HG03139 (cell line): Measurements from ENCODE around the gene PEX5L.

ENCODE experiments used
- ATAC-seq: cut with Tn5 transposase; IDR thresholded peaks from one replicate; pipeline ENCODE4 v1.9.1; 2021; ENCODE audit not compliant: unreplicated experiment

Gene PEX5L

DNA sequence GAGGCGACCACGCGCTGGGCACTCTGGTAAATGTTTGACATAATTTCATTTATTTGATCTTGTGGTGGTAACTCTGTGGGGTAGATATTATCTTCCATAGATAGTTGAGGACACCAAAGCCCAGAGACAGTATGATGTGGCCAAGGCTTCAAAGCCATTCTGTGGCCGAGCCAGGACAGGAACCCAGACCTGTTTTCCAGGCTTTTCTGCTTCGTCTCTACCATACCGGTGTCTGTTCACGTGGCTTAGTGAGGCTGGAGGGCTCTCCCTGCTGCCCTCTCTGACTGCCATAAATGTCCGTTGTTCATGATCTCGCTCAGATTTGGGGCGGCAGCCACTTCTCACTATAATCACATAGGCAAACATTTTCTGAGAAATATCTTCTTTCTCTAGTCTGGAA lies 134.7 kb downstream of the PEX5L start:
- no peak for ATAC-seq

DNA sequence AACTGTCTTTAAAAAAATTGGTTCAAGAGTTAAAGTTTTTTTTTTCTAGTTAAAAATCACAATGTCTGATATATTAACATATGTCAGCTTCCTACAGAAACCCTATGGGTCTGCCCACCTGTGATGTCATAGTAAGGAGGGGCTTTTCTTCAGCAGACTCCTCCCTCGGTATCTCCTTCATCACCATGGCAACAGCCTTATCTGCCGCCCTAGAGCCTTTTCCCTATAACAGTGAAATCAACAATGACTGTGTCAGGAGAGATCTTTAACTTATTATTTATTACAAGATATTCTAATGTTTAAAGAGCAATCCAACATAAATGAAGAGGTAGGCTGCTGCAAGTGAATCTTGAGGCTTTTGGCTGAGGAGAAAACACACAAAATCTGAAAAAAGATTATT lies 138.7 kb downstream of the PEX5L start:
- peak; percentile 70 for ATAC-seq

DNA sequence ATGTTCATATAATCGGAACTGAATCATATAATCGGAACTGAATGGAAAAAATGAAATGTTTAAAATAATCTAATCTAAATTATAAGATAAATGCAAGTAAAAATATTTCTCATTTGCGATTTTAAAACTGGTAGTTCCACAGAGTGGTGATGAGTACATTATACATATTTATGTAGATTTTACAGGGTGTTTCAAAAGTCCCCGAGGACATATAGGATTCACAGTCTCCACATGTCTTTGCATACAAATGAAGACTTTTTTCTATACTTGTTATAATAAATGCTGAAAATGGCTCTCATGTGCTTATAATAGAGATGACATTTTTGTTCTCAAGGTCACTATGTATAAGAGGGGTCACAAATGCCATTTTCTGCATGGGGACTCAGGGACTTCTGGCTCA lies 139.5 kb downstream of the PEX5L start:
- ATAC-seq, result no peak

DNA sequence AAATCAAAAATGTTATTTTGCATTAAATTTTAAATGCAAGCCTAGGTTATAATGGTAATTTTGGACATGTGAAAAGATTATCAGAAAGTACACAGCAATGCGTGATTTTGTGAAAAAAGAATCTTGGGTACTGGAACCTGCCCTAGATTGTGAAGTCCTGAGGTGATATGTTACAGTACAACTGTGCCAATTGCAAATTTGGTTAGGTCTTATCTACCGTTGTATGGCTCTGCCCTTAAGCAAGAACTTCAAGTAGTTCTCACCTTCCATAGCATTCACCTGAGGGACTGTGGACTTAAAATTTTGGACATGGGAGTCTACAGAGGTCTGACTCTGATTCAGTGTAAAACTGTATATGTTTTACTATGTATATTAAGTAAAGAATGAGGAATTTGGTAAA lies 140.2 kb downstream of the PEX5L start:
- no peak for ATAC-seq

DNA sequence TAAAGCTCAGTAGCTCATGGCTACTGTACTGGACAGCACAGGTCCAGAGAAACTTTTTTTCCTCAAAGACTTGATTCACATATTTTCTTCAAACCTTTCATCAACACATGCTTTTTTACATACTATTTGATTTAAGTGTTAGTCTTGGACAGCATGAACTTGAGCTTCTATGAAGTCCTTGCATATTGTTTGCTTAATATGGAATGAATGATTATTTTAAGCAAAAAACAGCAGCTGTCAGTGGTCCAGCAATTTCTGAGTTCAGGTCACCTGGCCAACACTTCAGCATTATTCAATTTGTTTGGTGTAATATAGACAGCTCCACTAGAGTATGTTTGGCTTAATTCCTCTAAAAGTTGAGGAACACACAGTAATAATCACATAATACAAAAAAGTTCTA lies 141.4 kb downstream of the PEX5L start:
- ATAC-seq, result no peak

DNA sequence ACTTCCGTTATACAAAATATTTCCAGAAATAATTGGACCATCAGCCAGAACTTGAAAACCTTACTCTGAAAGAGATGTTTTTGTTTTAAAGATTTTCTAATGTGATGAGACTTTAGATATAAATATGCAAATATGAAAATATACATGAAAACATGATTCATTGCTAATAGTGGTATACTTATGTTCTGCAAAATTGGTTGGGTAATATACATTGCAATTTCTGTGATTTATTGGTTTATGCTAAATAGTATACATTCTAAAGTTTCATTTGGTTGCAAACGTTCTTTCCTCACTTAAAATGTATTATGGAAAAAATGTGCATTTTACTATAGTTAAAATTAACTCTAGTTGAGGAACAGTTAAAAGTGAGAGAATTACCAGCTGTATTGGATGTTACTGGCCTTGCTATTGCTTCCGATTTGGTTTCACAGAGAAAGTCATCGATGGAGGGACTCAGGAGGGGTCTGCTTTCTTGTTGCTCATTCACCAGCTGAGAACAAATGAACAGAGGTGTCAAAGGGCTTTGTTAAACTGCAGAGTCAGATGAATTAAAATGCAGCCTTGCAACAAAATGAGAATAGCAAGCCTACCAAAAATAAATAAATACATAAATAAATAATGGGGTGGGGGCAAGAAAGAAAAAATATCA lies 149.3 kb downstream of the PEX5L start:
- no peak for ATAC-seq

DNA sequence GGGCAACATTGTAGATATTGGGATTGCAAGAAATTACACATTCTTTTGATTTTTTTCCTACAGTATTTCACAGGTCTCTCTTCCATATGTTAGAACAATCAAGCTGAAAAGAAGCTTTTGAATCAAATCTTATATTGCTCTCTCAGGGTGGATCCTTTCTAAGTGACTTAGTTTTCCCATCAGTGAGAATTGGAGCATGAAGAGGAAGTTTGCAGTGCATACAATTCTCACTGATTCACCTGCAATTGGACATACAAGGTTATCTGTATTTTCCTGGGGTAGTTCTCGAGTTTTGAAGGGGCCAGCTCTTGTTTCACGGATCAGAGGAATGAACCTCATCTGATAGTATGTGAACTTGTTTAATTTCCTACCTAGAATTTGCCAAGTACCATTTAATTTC lies 150.8 kb downstream of the PEX5L start:
- ATAC-seq, result no peak

DNA sequence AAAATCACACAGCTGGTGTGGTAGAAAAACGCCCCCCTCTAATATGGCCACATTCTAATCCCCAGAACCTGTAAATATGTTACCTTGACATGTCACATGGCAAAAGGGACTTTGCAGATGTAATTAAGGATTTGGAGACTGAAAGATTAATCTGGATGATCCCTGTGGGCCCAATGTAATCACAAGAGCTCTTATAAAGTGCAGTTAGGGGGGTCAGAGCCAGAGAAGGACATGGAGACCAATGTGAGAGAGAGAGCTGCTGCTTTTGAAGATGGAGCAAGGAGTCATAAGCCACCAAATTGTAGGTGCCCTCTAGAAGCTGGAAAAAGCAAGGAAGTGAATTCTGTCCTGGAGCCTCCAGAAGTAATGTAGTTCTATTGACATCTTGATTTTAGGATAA lies 152.6 kb downstream of the PEX5L start:
- ATAC-seq, result no peak

DNA sequence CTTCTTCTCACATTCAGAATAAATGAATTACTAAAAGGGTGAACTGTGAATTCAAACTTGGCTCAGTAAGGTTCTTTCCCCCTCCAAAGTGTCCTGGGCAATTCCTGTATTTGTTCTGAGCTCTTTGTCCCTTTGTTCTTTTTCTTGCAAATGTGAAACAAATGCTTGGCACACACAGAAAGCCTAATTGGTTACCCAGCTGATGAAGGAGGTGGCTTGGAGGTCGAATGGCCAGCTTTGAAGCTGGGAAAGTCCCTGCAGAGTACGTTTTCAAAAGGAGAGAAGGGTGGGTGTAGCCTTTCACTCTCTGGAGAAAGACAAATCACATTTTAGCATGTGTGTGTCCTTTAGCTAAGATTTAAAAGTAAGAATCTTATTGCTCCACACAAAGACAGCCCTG lies 154.4 kb downstream of the PEX5L start:
- ATAC-seq, result peak; percentile 68

DNA sequence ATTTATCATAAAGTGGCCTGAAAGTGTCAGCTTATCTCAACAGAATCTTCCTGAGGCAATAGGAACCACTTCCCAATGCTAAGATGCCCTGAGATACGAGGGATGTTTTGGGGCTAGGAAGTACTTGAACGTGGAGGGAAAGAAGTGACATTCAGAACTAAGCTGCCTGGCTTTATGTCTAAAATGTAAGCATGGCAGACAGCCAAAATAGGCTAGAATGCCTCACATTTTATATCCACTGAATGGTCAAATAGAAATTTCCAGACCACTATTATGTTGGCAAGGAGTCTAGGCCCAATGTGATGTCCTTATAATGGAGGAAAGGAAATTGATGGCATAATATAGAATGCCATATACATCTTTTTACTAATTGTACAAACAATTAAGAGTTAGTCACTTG lies 154.9 kb downstream of the PEX5L start:
- ATAC-seq, result no peak

DNA sequence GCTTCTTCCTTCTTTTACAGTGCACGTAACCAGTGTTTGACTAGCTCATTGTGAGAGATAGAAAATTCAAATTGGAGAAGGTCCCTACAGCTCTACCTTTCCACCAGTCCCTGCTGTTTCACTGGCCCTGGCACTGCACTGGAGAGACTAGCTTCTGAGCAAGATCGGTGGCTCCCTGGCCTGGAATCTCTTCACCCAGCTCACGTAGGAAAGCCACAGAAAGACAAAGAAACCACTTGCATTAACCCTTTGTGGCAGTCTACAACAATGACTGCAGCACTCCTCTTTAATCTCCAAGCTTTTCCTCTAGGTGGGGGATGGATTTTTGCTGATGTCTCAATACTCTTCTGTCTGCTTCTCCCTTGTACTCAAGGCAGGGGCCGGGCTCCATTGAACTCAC lies 155.9 kb downstream of the PEX5L start:
- ATAC-seq, result no peak

DNA sequence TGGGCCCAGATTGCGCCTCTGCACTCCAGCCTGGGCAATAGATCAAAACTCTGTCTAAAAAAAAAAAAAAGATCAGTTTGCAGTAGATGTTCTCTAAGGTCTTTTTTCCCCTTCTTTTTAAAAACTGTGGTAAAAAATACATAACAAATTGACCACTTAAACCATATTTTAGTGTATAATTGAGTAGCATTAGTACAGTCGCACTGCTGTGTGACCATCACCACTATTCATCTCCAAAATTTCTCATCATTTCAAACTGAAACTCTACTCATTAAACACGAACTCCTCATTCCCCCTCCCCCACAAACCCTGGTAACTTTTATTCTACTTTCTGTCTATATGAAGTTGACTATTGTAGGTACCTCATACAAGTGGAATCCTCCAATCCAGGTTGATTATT lies 160.3 kb downstream of the PEX5L start:
- ATAC-seq, result no peak

DNA sequence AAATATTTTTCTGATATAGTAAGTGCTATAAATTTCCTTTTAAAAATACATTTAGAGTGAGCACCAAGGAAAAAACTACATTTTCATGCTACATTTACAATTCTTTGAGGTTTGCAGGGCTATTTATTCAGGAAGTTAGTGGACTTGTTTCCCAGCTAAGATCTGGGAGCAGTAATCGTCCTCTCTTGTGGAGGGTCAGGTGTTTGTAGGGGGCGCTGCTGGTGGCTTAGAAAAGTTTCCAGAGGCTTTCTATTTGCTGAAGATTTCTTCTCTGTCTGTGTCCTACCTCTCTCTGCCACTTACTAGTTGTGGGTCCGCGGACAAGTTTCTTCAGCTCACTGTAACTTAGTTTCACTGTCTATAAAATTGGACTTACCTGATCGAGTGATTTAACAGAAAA lies 163.9 kb downstream of the PEX5L start:
- no peak for ATAC-seq

DNA sequence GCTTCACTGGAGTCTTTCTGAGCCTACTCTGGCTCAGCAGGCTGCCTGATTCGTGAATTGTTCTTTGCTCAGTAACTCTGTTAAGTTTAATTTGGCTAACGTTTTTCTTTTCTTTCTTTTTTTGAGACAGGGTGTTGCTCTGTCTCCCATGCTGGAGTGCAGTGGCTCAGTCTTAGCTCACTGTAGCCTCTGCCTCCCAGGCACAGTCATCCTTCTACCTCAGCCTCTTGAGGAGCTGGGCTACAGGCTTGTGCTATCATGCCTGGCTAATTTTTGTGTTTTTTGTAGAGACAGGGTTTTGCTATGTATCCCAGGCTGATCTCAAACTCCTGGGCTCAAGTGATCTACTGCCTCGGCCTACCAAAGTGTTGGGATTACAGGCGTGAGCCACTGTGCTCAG lies 165.0 kb downstream of the PEX5L start:
- no peak for ATAC-seq

DNA sequence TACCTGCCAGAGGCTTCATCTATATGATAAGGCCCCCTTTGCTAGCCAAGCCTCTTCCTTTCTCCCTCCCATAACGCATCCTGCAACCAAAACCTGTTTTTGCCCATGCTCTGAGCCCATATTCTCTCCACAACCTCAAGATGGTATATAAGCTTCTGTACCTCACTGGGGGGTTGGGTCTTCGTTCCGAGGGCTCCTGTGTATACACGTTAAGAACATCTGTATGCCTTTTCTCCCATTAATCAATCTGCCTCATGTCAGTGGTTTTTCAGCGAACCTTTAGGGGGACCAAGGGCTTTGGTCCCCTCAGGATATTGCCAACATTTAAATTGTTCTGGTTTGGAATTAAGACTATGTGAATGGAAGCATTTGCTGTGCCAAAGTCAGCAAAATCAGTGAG lies 168.0 kb downstream of the PEX5L start:
- no peak for ATAC-seq

DNA sequence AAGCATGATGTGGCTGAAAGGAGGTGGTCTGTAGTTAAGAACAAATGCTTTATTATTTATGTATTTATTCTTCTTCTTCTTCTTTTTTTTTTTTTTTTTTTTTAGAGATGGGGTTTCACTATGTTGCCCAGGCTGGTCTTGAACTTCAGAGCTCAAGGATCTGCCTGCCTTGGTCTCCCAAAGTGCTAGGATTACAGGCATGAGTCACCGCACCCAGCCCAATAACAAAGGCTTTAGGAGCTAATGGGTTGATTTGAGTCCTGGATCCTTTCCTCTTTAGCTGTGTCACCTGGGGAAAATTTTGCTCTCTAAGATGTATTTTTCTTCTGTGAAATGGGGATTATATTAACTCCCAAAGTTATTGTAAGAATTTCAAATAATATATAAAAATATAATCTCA lies 168.8 kb downstream of the PEX5L start:
- no peak for ATAC-seq

DNA sequence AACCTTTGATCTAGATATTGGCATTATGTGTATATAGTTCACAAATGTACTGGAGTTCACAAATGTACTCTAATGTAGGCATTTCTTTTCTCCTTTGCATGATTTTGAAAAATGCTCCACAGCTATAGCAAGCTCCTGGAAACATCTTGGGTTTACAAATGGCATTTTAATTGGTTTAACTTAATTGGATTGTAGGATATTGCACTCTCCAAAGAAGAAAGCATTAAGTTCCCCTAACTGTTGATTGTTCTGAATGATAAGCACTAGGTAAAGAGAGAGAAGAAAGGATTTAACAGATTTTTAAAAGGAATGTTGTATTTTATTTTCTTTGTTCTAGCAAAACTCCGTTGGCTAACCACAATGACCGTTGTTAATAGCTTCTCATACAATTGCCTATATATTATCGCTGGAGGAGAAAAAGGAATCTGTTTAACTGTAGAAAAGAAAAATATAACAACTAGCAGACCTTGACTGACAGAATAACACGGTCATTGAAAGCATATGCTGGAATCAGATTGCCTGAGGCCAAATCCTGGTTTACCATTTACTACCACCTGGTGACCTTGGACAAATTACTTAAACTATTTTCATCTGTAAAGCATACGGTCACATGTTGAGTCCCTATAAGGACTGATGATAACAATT lies 170.8 kb downstream of the PEX5L start:
- ATAC-seq, result no peak

DNA sequence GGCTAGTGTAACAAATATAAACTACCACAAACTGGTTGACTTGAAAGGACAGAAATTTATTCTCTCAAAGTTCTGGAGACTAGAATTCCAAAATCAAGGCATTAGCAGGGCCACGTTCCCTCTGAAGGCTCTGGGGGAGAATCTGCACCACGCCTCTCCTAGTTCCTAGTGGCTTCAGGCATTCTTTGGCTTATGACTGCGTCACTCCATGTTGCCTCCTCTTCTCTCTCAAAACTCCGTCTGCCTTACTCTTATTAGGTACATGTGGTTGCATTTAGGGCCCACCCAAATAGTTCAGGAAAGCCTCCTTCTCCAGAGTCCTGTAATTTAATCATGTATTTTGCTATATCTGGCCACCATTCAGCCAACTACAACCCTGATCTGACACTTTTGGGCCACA lies 174.8 kb downstream of the PEX5L start:
- no peak for ATAC-seq

DNA sequence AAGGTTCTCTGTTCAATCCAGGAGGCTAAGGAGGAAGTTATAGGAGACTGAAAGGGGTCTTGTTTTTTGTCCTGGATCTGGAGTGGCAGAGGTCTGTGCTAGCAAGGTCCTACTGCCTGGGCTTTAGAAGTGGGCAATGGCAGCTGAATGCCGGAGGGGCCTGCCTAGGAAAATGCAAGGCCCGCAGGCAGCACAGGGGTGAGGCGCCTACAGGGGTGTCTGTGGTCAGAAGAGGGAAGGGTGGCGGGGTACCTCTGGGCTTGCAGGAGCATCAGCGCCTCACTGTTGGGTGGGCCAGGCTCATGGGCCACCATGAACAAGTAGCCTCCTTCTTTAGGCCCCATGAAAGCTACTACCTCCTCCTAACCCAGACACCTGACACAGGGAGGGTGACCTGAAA lies 175.4 kb downstream of the PEX5L start:
- no peak for ATAC-seq

DNA sequence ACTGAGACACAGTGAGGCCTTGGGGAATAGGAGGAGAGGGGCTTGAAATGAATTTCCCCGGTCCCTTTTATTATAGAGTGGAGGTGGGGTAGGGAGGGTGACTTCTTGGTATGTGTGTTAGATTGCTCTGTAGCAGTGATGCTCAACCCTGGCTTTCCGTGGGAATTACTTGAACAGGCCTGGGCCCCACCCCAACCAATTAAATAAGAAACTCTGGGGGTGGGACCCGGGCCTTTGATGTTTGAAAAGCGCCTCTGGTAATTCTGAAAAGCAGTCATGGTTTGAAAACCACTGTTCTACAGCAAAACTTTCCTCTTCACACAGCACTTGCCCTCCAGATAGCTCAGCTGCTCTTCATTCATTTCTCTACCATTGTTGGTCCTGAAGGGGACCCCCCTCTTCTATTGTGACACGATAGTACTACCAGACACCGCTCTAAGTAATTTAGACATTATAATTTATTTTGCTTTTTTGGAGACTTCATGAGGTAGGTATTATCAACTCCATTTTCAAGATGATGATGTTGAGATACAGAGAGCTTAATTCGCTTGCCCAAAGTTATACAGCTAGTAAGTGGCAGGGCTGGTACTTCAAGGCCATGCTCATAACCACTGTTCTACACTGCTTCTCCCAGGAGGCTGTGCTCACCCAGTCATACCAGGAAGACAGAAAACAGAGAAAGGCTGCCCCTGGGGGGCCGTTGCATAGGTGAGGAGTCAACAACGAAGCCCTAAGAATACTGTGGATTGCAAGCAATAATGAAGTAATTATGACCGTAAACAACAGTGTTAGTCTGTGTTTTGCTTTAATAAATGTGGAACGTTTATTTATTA lies 176.2 kb downstream of the PEX5L start:
- no peak for ATAC-seq

DNA sequence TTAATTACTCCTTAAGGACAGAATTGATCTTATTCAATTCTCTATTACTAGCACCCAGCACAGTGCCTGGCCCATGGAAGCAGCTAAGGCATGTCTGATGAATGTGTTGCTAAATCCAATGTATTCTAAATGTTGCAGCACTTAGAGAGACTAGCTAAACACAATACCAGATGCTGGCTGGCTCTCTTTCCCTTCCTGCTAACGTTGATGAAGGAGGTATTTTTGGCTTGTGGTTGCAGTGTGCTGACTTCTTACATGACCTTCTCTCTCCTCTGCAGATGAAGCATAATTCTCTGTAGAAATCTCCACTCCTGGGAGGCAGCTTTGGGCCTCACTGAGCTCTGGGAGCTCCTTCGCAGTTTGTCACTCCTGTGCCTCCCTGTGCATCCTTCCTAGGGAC lies 183.6 kb downstream of the PEX5L start:
- ATAC-seq, result peak; percentile 49

DNA sequence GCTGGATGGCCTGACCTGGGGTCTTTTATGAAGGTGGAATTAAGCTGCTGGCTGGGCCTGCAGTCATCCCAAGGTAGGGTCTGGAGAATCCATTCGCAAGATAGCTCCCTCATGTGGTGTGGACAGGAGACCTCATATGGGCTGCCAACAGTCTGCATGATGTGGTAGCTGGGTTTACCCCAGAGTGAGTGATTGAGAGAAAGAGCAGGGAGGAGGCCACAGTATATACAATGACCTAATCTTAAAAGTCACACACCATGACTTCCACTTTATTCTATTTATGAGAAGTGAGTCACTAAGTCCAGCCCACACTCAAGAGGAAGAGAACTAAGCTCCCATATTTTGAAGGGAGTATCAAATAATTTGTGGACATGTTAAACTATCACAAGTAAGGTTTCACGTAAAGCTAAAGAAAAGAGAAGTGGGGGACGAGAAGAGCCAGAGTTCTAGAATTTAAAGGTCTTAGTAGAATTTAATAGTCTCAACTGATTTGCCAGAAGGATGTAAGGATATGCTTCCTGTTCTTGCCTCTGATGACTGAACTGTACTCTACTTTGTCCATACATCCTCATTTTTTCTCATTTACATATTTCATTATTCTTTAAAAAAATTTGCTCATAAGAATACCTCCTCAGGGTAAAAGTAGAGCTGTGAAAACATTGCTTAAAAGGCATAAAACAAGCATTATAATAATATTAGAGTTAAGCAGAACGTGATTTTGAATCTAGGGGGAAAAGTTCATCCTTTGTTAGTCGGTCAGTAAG lies 184.4 kb downstream of the PEX5L start:
- peak; percentile 72 for ATAC-seq
